Measurements from ENCODE around the gene ID1. TPM values are rescaled to one million over a fixed set of nuclear protein-coding genes. Genes with fewer than 3 reads are reported as not detected.

The ID1 gene
- total and polyA plus RNA-seq, 10 of the 15 experiments (the other 5 are each of a cell fraction or from before 2014, with no cell fraction given), result 0.09 to 1.3 (median 0.47) TPM; not detected in 2

- H3K9ac ChIP-seq (ENCODE audit: control insufficient read depth, insufficient read depth, low read length), result no peak overlapping the region
- intact Hi-C loops (cut with micrococcal nuclease; ENCODE audit: unreplicated experiment), result loop anchor here (1.0 to 5.0 kb wide), 2 partner anchors 52 to 161 kb away; partner anchors contain the start of gene BCL2L1
- no peaks in the 10 kb centered on the region for H3K79me2 ChIP-seq (ENCODE audit: control insufficient read depth, insufficient read depth, low read length)
- no peaks in the 10 kb centered on the region for H3K27me3 ChIP-seq (replicated peaks in 1 of 2; ENCODE audit: control insufficient read depth in 2 of 2, insufficient read depth in 2 of 2, low read length in 1 of 2)
- no peak overlapping the region for H3K4me3 ChIP-seq
- no peaks in the 10 kb centered on the region for H4K20me1 ChIP-seq (ENCODE audit: control insufficient read depth, insufficient read depth)
- no peaks in the 10 kb centered on the region for H3K9me3 ChIP-seq (replicated peaks; ENCODE audit: control insufficient read depth, insufficient read depth, low read length)
- DNase-seq (ENCODE audit: low read depth, low spot score) (no peak), FAIRE-seq (no peak), ATAC-seq (no peak)
- no peak overlapping the region for H3K4me2 ChIP-seq (ENCODE audit: control insufficient read depth, insufficient read depth)
- ChIA-PET POLR2A (interaction anchor here (0.6 to 0.8 kb wide), 2 partner anchors 50 to 52 kb away, joined by 3 to 6 read pairs; no protein-coding TSS in a partner anchor), RAD21 (ENCODE audit: unreplicated experiment) (interaction anchor here (0.9 to 6.3 kb wide), 3 partner anchors 9 to 101 kb away, joined by 3 to 126 read pairs (median 3); no protein-coding TSS in a partner anchor), CTCF (interaction anchor here (0.6 to 29.1 kb wide), 21 partner anchors 7 to 167 kb away, joined by 3 to 958 read pairs (median 5); partner anchors contain the start of gene ID1), SMC1A (ENCODE audit: uncharacterized antibody, unreplicated experiment) (interaction anchor here (0.8 to 4.7 kb wide), 5 partner anchors 40 to 100 kb away, joined by 3 to 83 read pairs (median 4); partner anchors contain the start of gene ID1)
- no peak overlapping the region for H2AFZ ChIP-seq (ENCODE audit: control insufficient read depth, low read depth, low read length)
- 87% methylated on average over 7 of the region's 7 CpGs for WGBS (ENCODE audit: insufficient coverage, insufficient replicate concordance, low lambda C conversion rate, missing lambda C conversion rate)
- H3K4me1 ChIP-seq (ENCODE audit: control insufficient read depth, insufficient read depth, low read length), result no peaks in the 10 kb centered on the region
- no peak overlapping the region for H3K27ac ChIP-seq (ENCODE audit: control insufficient read depth, insufficient read depth)
- BruUV-seq (replicated peaks), result no TSS peak
- peaks cover 15 to 17% of the 10 kb centered on the region in 2 experiments for H3K36me3 ChIP-seq (ENCODE audit: control insufficient read depth in 2 of 2, insufficient read depth in 2 of 2, low read length in 1 of 2)
- no peak for TF ChIP-seq POU2F2 (IDR thresholded peaks at IDR 0.05; ENCODE audit: borderline replicate concordance, low read depth, low read length)
- no peak for TF ChIP-seq BCL11A (IDR thresholded peaks at IDR 0.05; ENCODE audit: low read depth, low read length)
- no peak for TF ChIP-seq MEF2A (IDR thresholded peaks at IDR 0.05; ENCODE audit: insufficient read depth, low read depth, low read length)
- no peak for TF ChIP-seq ELK1 (IDR thresholded peaks at IDR 0.05; ENCODE audit: low read depth, low read length)
- TF ChIP-seq SIX5 (IDR thresholded peaks at IDR 0.05; ENCODE audit: low read depth, low read length, severe bottlenecking), result no peak
- no peak for TF ChIP-seq ZNF207 (IDR thresholded peaks at IDR 0.05; ENCODE audit: borderline replicate concordance)
- no peak for TF ChIP-seq POLR2AphosphoS2 (IDR thresholded peaks at IDR 0.05; ENCODE audit: low read depth, low read length)
- no peak for TF ChIP-seq ZNF217 (IDR thresholded peaks at IDR 0.05)
- no peak for TF ChIP-seq NRF1 (conservative IDR thresholded peaks at IDR 0.05; ENCODE audit: low read depth, low read length)
- no peak for TF ChIP-seq CEBPB (IDR thresholded peaks at IDR 0.05; ENCODE audit: borderline replicate concordance in 1 of 2, low read depth in 2 of 2, low read length in 2 of 2)
- TF ChIP-seq NBN (IDR thresholded peaks at IDR 0.05), result no peak
- TF ChIP-seq SREBF2 (IDR thresholded peaks at IDR 0.05; ENCODE audit: low read length), result no peak
- no peak for TF ChIP-seq HDGF (IDR thresholded peaks at IDR 0.05)
- TF ChIP-seq POLR2AphosphoS5 (IDR thresholded peaks at IDR 0.05; ENCODE audit: low read length), result no peak
- TF ChIP-seq HDAC6 (IDR thresholded peaks at IDR 0.05; ENCODE audit: unreplicated experiment), result no peak
- no peak for TF ChIP-seq IRF4 (IDR thresholded peaks at IDR 0.05; ENCODE audit: low read depth, low read length)
- TF ChIP-seq PKNOX1 (IDR thresholded peaks at IDR 0.05), result no peak
- in situ Hi-C loops (cut with MboI), result no loop called here
Measured at GRCh38 chr20:31560746-31561598, 44.1 kb upstream of the ID1 start.
